Amniotic stem cell (primary cell): ENCODE results near the gene IRGQ.
"Not testable (repeated sequence)": the region's sequence is repeated elsewhere in the genome, so short reads cannot be mapped to it uniquely, and the experiment has no call there.

Experiments used
- DNase-seq: peaks from one replicate; lab custom pipeline; 2025; lab: John Stamatoyannopoulos, UW

The IRGQ gene, protein sequence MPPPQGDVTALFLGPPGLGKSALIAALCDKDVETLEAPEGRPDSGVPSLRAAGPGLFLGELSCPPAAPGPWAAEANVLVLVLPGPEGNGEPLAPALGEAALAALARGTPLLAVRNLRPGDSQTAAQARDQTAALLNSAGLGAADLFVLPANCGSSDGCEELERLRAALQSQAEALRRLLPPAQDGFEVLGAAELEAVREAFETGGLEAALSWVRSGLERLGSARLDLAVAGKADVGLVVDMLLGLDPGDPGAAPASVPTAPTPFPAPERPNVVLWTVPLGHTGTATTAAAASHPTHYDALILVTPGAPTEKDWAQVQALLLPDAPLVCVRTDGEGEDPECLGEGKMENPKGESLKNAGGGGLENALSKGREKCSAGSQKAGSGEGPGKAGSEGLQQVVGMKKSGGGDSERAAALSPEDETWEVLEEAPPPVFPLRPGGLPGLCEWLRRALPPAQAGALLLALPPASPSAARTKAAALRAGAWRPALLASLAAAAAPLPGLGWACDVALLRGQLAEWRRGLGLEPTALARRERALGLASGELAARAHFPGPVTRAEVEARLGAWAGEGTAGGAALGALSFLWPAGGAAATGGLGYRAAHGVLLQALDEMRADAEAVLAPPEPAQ

GRCh38 chr19:43595999-43596841, at the start of gene IRGQ, which contains the start of gene ZNF576:
IRGQ (minus strand) TSS chr19:43596134; CDS start chr19:43595338, 796 bp downstream.
ZNF576 (plus strand) TSS chr19:43596595; CDS start chr19:43597109, 514 bp downstream.
- peak; percentile 98 for DNase-seq

DNA sequence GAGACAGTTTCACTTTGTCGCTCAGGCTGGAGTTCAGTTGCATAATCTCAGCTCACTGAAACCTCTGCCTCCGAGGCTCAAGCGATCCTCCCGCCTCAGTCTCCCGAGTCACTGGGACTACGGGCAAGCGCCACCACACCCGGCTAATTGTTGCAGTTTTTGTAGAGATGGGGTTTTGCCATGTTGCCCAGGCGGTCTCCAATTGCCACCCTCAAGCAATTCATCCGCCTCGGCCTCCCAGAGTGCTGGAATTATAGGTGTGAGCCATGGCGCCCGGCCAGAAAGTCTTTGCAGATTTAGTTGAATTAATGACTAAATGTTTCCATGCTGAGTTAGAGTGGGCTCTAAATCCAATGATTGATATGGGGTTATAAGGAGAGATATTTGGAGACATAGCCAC, 48.2 kb upstream of the IRGQ start:
- DNase-seq = no peak

- DNase-seq = no peak
Measured at GRCh38 chr19:43643326-43643725, 47.4 kb upstream of the IRGQ start.

DNA sequence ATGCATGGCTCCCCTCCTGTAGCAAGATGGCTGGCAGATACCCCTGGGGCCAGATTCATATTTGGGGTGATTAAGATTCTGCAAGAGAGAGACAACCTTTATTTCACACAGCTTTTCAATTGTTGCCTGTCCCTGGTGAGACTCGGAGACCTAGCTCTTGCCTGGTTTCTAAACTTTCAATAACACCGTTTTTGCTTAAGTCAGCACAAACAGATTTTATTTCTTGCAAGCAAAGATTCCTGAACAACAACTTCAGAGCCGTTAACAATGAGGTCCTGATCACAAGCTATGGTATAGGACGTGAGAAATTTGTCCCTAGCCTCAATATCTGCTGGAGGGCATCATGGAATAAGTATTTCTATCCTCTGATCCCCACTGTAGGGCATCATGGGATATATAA, 46.6 kb upstream of the IRGQ start:
- DNase-seq = no peak

GRCh38 chr19:43641333-43641732, 45.4 kb upstream of the IRGQ start:
- DNase-seq = no peak

DNA sequence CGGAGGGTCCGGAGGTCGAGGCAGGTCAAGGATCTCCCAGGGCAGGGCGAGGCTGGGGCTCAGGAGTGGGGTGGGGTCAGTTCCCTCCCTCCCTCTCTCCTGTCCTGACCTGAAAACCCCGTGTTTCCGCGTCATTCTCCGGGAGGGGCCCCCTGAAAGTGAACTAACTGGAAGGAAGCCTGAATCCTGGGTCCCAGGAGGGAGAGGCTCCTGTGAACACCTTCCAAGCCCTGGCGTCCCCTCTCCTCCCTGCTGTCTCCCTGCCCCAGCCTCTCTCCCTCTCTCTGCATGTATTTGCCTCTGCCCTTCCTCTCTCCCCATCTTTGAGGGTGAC, 44.5 kb upstream of the IRGQ start:
- no peak for DNase-seq

- DNase-seq = no peak
Measured at GRCh38 chr19:43639519-43640423, 43.8 kb upstream of the IRGQ start, which contains the start of gene CADM4. CADM4 (minus strand) TSS chr19:43639850; CDS start chr19:43639790, 60 bp downstream.

GRCh38 chr19:43638995-43639518, 43.1 kb upstream of the IRGQ start:
- DNase-seq = no peak

DNA sequence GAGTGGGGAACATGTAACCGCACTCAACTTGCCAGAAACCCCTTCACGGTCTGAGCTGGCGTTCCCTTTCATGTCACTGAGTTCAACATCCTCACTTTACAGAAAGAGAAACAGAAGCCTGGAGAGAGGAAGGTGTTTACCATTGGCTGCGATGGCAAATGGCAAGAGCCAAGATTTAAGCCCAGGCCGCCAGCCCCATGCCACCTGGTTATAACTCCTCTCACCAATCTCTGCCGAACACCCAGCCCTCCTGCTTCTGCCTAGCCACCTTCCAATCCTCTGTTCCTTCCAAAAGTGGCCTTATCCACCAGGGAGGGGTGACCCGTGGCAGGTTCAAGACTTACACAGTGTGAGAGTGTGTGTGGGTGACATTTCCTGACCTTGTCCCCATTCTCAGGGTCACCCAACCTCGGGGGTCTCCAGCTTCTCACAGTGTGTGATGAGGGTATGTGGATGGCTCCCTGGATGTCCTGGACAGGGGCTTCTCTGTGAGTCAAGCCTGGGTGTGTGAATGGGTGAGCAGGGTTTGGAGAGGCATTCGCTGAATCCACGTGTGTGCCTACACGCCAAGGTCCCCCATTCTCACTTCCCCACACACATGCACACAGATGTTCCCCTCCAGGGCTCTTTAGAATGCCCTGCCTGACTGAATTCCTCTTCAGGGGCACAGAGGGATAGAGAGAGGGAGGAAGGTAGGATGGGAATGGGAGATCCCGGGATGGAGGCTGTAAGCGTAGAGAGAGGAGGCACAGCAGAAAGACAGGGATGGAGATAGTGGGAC, 42.5 kb upstream of the IRGQ start:
- no peak for DNase-seq

GRCh38 chr19:43636121-43636683, 40.3 kb upstream of the IRGQ start:
- DNase-seq = no peak

DNA sequence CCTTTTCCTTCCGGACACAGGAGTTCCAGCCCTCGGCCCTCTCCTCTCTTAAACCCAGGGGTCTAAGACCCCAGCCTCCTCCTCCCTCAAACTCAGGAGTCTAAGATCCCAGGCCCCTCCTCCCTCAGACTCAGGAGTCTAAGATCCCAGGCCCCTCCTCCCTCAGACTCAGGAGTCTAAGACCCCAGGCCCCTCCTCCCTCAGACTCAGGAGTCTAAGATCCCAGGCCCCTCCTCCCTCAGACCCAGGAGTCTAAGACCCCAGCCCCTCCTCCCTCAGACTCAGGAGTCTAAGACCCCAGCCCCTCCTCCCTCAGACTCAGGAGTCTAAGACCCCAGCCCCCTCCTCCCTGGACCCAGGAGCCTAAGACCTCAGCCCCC, 39.6 kb upstream of the IRGQ start:
- not testable (repeated sequence) for DNase-seq

DNA sequence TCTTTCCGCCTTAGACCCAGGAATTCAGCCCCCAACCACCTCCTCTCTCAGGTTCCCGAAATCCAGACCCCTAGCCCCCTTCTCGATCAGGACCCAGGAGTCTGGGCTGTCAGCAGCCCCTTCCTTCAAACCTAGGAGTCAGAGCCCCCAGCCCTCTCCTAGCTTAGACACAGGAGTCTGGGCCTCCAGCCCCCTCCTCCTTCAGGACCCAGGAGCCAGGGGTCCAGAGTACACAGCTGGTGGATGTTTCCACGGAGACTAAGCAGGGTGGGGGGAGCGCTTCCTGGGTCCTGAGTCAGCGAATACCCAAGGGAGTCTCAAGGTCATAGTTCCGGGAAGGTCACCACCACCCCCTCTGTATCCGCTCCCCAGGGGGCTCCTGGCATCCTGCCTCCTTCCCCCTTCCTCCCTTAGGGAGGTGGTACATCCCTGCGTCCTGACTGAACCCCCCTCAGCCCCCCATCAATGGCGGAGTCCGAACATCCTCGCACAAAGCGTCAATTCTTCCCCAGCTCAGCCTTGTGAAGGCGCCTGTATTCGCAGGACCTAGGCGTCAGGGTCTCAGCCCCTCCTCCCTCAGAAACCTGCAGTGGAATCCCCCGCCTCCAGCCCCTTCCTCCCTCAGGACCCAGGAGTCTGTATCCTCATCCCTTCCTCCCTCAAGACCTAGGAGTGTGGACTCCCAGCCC, 39.1 kb upstream of the IRGQ start:
- no peak for DNase-seq

- no peak for DNase-seq
Measured at GRCh38 chr19:43634506-43634871, 38.6 kb upstream of the IRGQ start.

- no peak for DNase-seq
Measured at GRCh38 chr19:43634068-43634467, 38.1 kb upstream of the IRGQ start.

DNA sequence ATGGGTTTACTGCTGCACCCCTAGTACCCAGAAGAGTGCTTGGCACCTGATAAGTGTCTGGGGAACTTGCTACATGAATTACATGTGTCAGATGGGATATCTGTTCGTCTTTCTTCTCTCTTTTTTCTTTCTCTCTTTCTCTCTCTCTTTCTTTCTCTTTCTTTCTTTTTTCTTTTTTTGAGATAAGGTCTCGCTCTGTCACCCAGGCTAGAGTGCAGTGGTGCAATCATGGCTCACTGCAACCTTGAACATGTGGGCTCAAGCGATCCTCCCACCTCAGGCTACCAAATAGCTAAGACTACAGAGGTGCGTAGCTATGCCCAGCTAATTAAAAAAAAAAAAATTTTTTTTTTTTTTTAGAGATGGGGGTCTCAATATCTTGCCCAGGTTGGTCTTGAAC, 37.6 kb upstream of the IRGQ start:
- no peak for DNase-seq

GRCh38 chr19:43631491-43631890, 35.6 kb upstream of the IRGQ start:
- no peak for DNase-seq

- DNase-seq = no peak
Measured at GRCh38 chr19:43628646-43629326, 32.9 kb upstream of the IRGQ start.

DNA sequence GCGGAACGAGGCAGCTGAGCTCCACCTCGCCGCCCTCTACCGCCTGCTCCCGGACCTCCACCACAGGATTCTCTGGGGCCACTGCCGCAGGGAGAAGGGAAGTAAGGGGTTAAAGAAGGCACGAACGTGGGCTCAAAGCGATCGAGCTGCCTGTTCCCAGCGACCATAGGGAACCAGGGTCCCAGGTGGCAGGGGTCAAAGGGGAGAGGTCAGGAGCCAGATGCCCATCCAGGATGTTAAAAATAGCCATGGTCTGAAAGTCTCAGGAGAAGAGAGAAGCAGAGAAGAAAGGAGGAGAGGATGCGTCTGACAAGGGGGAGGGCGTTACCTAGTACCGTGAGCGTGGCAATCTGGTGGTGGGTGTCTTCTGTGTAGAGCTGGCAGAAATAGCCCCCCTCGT, 30.9 kb upstream of the IRGQ start:
- DNase-seq = no peak
